Rectal smooth muscle tissue (tissue), 1 donor: ENCODE results near the gene RIMS3.

ENCODE experiments used
- H3K27ac ChIP-seq: one replicate; pipeline ENCODE4 v1.7.0; 2013; ENCODE audit warnings: low read depth, low read length, inconsistent platforms
- H3K27me3 ChIP-seq: one replicate; pipeline ENCODE4 v1.7.0; 2013; ENCODE audit warnings: low read length; ENCODE audit not compliant: control insufficient read depth, insufficient read depth
- H3K36me3 ChIP-seq: one replicate; pipeline ENCODE4 v1.7.0; 2013; ENCODE audit warnings: low read length; ENCODE audit not compliant: control insufficient read depth, insufficient read depth
- H3K4me1 ChIP-seq: one replicate; pipeline ENCODE4 v1.7.0; 2013; ENCODE audit warnings: low read length; ENCODE audit not compliant: control insufficient read depth, insufficient read depth
- H3K4me3 ChIP-seq: one replicate; pipeline ENCODE4 v1.7.0; 2013; ENCODE audit warnings: low read length
- H3K9ac ChIP-seq: one replicate; pipeline ENCODE4 v1.7.0; 2013; ENCODE audit warnings: low read length

Gene RIMS3

DNA sequence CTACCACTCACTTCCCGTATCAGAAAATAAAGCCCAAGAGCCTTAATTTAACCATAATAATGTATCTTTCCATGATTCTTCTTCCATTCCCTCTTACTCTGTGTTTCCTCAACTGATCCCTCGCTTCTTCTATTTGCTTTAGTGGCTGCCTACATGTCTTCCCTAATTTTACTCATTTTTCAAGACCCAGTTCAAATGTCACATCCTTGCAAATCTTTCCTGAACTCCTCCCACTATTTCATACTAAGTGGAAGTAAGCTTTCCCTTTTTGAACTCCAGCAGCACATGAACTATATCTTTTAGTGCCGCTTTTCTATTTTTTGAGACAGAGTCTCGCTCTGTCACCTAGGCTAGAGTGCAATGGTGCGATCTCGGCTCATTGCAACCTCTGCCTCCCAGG is 22.2 kb upstream of the RIMS3 start:
- H3K36me3 ChIP-seq = no peaks in the 10 kb centered on the region
- H3K4me1 ChIP-seq = no peaks in the 10 kb centered on the region
- no peak overlapping the region for H3K27ac ChIP-seq
- no peak overlapping the region for H3K9ac ChIP-seq
- H3K4me3 ChIP-seq = no peak overlapping the region
- no peaks in the 10 kb centered on the region for H3K27me3 ChIP-seq

DNA sequence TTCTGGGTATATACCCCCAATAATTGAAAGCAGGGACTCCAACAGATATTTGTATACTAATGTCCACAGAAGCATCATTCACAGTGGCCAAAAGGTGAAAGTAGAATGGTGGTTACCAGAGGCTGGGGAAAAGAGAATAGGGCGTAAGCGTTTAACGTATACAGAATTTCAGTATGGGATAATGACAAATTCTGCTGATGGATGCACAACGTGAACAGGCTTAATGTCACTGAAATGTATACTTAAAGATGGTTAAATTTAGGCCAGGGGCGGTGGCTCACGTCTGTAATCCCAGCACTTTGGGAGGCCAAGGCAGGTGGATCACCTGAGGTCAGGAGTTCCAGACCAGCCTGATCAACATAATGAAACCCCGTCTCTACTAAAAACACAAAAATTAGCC is 21.6 kb upstream of the RIMS3 start:
- H3K36me3 ChIP-seq = no peaks in the 10 kb centered on the region
- no peak overlapping the region for H3K4me3 ChIP-seq
- H3K27ac ChIP-seq = no peak overlapping the region
- H3K9ac ChIP-seq = no peak overlapping the region
- no peaks in the 10 kb centered on the region for H3K27me3 ChIP-seq
- H3K4me1 ChIP-seq = no peaks in the 10 kb centered on the region

DNA sequence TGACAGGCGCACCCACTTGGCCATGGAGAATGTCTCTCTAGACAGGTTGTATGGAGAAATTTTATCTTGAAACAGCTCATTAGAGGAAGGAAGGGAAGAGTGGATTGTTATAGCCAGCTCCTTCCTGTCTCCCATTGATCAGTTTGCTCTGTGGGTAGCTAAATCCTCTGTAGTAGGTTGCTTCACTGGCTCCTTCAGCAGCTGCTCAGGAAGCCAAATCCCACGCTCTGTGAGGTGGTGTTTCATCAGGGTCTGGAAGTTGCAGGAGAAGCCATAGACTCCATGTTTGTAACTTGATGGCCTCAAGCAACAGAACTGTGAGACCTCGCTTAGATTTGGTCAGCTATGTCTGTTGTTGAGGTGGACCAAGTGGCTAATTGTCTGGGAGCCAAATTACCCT is 19.2 kb upstream of the RIMS3 start:
- H3K27ac ChIP-seq = no peak overlapping the region
- no peaks in the 10 kb centered on the region for H3K36me3 ChIP-seq
- no peak overlapping the region for H3K4me3 ChIP-seq
- no peaks in the 10 kb centered on the region for H3K4me1 ChIP-seq
- H3K9ac ChIP-seq = no peak overlapping the region
- no peaks in the 10 kb centered on the region for H3K27me3 ChIP-seq

DNA sequence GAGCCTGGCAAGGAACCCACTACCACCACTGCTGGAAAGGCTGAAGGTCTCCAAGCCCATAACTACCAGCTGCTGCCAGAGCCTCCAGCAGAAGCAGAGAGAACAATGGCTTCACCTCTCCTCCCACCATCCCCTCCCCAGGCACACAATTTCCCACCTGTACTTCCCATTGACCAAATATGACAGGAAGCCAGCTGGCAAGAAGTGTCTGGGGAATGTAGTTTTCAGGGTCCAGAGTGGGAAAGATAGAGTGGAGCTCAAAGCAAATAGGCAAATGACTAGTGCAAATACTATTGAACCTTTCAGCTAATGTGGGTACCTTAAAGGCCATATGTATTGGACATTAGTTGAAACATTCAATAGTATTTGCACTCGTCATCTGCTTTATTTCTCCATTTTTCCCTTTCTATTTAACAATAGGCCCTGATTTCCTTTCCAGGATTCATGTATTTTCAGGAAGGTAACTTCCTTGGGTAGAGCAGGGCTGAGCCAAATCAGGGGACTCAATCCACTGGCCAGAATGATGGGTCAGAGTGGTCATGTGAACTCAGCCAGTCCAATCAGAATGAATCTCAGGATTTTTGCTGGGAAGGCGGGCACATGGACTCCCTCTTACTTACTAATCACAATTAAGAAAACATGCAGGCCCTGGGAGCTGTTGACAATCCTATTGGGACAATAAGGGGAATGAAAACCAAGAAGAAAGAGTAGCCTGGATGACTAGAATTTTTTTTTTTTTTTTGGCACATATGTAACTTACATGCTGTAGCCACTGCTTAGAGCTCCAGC is 13.9 kb upstream of the RIMS3 start:
- Histone ChIP-seq H3K4me1 (no peaks in the 10 kb centered on the region), H3K27me3 (no peaks in the 10 kb centered on the region), H3K4me3 (no peak overlapping the region), H3K9ac (no peak overlapping the region), H3K36me3 (no peaks in the 10 kb centered on the region), H3K27ac (no peak overlapping the region)

DNA sequence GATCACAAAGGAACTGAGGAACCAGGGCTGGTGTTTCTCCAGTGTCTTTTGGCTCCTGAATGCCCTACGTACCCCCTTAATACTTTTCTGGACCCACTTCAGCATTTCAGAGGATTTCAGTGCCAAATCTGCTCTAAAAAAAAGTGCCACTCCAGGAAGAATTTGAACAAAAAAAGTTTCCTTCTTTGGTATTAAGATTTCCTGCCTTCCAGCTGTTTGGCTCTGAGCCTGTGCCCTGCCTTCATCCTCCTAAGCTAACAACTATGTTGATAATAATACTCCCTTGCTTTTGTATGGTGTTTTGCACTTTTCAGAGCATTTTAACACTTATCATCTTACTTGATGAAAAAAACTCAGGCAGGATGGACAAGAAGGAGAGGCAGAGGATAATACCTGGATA is 11.0 kb upstream of the RIMS3 start:
- H3K4me3 ChIP-seq = no peak overlapping the region
- no peak overlapping the region for H3K9ac ChIP-seq

DNA sequence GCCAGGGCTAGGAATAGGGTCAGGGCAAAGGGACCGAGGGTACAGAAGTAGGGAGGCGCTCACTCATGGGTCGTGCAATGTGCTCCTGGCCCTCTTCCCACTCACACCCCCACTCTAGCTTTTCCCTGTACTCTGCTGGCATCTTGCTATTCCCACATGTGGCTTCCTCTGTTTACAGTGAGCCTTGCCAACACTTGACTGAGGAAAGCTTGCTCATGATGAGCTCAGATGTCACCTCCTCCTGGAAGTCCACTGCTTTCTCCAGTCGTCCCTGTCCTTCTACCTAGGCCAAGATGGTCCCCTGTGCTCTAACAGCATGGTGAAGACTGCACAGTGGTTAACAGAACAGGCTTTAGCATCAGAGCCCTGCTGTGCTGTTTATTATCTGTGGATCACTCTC is 8.0 kb upstream of the RIMS3 start:
- H3K9ac ChIP-seq = no peak overlapping the region
- H3K27ac ChIP-seq = no peak overlapping the region
- no peaks in the 10 kb centered on the region for H3K36me3 ChIP-seq
- H3K4me3 ChIP-seq = no peak overlapping the region
- H3K27me3 ChIP-seq = no peaks in the 10 kb centered on the region
- no peaks in the 10 kb centered on the region for H3K4me1 ChIP-seq

More for the DNA sequence above, 11.0 kb upstream of the RIMS3 start:
- H3K27ac ChIP-seq = no peak overlapping the region
- H3K4me1 ChIP-seq = no peaks in the 10 kb centered on the region
- H3K36me3 ChIP-seq = no peaks in the 10 kb centered on the region
- no peaks in the 10 kb centered on the region for H3K27me3 ChIP-seq

DNA sequence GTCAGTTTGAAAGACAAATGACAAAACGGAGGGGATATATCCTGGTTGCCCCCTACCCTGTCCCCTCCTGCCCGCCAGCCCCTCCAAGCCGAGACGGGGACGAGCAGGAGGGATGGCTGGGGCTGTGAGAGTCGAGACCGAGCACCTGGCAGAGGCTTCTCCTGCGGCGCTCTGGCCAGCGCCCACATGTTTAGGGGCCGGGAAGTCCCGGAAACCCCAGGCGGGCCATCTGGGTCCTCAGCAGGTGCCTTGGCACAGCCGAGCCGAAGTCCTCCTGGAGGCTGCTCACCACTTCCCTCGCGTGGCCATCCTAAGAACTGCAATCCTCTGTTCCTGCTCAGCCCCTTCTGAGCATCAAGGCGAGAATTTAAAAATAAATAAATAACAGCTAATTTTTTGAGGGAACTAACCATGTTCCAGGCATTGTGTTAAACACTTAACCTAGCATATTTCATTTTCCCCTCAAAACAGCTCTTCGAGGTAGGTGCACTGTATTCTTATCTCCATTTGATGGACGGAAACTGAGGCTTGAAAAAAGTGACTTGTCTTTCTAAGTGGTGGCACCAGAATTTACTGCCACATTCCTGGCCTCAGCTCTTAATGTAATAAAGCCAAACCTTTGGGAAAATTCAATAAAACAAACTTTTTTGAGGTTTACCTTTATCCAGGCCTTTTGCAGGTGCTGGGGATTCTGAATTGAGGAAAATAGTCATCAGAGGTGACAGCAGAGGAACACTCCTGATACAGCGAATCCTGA is 3.5 kb upstream of the RIMS3 start:
- peak overlapping the region; percentile 9 for H3K4me3 ChIP-seq
- H3K4me1 ChIP-seq = peaks cover 5% of the 10 kb centered on the region
- H3K27me3 ChIP-seq = no peaks in the 10 kb centered on the region
- H3K9ac ChIP-seq = no peak overlapping the region
- H3K36me3 ChIP-seq = no peaks in the 10 kb centered on the region
- H3K27ac ChIP-seq = no peak overlapping the region

DNA sequence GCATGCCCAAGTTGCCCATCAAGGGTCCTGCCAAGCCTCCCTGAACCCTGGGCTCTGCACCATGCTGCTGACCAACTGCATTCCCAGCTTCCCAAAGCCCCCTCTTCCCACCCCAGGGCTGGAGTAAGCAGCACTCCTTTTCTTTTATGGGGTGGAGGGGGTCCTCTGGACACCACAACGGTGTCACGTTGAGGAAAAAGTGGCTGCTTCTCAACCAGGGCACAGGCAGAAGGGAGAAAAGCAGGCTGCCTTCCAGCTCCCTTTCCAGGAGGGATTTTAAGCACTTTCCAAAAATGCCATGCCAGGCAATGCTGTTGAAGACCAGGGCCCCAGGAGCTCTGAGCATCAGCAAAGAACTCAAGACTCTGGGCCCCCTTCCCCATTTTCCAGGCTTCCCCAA is 691 bp downstream of the RIMS3 start:
- no peak overlapping the region for H3K9ac ChIP-seq
- H3K4me3 ChIP-seq = peak overlapping the region; percentile 34

DNA sequence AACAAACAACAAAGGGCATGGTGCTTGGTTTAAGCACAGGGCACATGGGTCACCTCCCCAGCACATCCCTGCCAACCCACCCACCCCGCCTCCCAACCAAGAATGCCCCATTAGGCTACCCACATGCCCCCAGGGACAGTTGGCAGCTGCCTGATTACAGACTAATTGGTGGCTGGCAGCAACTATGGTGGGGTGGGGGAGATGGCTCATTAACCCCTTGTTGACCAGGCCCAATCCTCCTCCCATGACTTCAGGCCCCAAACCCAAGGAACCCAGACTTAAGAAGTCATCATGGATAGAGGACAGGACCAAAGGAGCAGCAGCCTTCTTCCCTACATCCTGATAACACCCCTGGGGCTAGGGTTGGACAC is 1.3 kb downstream of the RIMS3 start:
- Histone ChIP-seq H3K4me3 (no peak overlapping the region), H3K36me3 (no peaks in the 10 kb centered on the region), H3K4me1 (peaks cover 5% of the 10 kb centered on the region), H3K27ac (no peak overlapping the region), H3K9ac (no peak overlapping the region), H3K27me3 (no peaks in the 10 kb centered on the region)

More for the DNA sequence above, 691 bp downstream of the RIMS3 start:
- no peaks in the 10 kb centered on the region for H3K27me3 ChIP-seq
- no peak overlapping the region for H3K27ac ChIP-seq
- H3K36me3 ChIP-seq = no peaks in the 10 kb centered on the region
- H3K4me1 ChIP-seq = peaks cover 5% of the 10 kb centered on the region

DNA sequence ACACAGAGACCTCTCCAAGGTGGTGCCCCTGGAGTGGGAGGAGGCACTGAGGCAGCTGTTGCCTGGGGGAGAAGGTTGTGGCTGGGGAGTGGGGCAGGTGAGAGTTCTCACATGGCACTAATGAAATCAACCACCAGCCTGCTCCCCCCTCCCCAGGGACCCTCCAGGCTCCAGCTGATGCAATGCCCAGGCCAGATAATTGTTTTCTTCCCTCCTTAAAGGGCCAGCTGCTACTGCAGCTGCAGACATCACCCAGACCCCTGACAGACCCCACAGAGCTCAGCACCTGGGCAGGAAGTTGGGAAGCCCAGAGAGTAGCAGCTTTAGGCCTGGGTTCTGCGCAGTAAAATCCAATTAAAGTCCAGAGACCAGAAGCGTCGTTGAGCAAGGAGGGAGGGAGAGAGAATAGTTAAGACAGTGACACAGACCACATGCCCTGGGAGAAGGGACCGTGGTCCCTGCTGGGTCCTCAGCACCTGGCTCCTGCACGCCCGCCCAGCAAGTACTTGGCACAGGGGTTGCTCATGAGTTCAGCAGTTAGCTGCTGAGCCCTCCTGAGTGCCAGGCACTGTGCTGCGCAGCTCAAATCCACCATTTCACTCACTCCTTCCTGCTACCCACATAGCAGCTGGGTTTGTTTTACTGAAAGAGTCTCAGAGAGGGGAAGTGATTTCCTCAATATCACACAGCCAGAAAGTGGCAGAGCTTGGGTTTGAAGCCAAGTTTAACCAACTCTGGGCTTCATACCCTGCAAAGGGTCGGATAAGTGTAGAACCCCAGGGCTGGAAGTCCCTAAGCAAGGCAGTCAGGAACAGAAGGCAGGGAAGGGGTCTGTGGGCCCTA is 1.9 kb downstream of the RIMS3 start:
- Histone ChIP-seq H3K4me1 (peaks cover 5% of the 10 kb centered on the region), H3K27ac (no peak overlapping the region), H3K36me3 (no peaks in the 10 kb centered on the region), H3K27me3 (no peaks in the 10 kb centered on the region), H3K9ac (no peak overlapping the region), H3K4me3 (no peak overlapping the region)

DNA sequence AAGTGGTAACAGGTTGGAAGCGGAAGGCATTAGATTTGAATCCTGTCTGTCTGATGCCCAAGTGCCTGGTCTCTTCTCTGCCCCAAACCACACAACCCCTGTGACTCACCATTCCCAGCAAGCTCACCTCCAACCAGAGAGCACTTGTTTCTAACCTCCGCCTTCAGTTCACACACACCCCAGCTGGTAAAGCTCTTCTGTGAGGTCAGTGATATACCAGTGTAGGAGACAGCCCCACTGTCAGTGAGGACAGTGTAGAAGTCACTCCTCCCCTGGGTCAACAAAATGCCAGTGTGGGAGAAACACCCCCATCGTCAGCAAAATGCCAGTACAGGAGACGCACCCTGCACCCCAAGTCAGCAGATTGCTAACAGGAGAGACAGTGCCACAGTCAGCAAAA is 2.6 kb downstream of the RIMS3 start:
- H3K27ac ChIP-seq = no peak overlapping the region
- no peak overlapping the region for H3K9ac ChIP-seq

DNA sequence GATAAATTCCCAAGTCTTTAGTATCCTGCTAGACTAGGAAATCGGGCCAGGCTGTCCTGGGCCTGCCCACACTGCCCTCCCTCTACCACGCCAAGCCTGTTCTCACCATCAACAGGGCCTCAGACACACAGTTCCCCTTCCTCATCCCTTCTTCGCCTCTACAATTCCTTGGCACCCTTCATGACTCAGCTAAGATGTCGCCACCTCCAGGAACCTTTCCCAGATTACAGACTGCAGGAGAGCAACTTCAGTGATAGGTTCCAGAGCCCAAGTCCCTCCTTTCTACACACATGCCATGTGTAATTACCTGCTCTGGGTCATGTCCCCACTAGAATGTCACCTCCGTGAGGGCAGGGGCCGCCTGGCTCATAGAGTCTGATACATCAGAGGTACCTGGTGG is 3.3 kb downstream of the RIMS3 start:
- H3K27me3 ChIP-seq = no peaks in the 10 kb centered on the region
- H3K4me1 ChIP-seq = peaks cover 5% of the 10 kb centered on the region
- H3K36me3 ChIP-seq = no peaks in the 10 kb centered on the region
- H3K9ac ChIP-seq = no peak overlapping the region
- no peak overlapping the region for H3K27ac ChIP-seq
- H3K4me3 ChIP-seq = no peak overlapping the region

More for the DNA sequence above, 2.6 kb downstream of the RIMS3 start:
- no peaks in the 10 kb centered on the region for H3K36me3 ChIP-seq
- H3K27me3 ChIP-seq = no peaks in the 10 kb centered on the region
- no peak overlapping the region for H3K4me3 ChIP-seq
- H3K4me1 ChIP-seq = peaks cover 5% of the 10 kb centered on the region
